Measurements from ENCODE around the gene TRPT1.

DNA sequence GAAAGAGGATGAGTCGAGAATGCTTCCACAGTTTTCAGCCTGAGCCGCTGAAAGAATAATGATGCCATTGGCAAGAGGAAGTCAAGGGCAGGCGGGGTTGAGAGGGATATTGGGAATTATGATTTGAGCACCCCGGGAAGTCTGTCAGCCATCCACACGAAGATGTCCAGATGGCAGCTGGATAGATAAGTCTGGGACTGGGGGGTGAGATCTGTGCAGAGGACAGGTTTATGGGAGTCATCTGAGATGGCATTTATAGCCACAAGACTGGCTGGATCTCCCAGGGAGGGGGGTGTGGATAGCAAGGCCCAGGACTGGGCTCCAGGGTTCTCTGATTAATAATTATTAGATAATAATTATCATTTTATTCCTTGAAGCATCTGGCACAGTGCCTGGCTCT lies 45.1 kb downstream of the TRPT1 start:
- no peak for TF ChIP-seq SUZ12 (IDR thresholded peaks at IDR 0.05; ENCODE audit: extremely low read depth, insufficient read depth, insufficient read length)
- no peak for TF ChIP-seq YY1 (IDR thresholded peaks at IDR 0.05; ENCODE audit: insufficient read depth, insufficient read length)
- no peak for TF ChIP-seq ZNF274 (IDR thresholded peaks at IDR 0.05; ENCODE audit: low read depth, low read length)

All from NT2/D1 (cell line).